SIG-M5 (cell line): ENCODE results near the gene APCDD1L.

Source experiments
- DNase-seq: peaks from one replicate; lab custom pipeline; 2025; lab: John Stamatoyannopoulos, UW

APCDD1L gene

DNA sequence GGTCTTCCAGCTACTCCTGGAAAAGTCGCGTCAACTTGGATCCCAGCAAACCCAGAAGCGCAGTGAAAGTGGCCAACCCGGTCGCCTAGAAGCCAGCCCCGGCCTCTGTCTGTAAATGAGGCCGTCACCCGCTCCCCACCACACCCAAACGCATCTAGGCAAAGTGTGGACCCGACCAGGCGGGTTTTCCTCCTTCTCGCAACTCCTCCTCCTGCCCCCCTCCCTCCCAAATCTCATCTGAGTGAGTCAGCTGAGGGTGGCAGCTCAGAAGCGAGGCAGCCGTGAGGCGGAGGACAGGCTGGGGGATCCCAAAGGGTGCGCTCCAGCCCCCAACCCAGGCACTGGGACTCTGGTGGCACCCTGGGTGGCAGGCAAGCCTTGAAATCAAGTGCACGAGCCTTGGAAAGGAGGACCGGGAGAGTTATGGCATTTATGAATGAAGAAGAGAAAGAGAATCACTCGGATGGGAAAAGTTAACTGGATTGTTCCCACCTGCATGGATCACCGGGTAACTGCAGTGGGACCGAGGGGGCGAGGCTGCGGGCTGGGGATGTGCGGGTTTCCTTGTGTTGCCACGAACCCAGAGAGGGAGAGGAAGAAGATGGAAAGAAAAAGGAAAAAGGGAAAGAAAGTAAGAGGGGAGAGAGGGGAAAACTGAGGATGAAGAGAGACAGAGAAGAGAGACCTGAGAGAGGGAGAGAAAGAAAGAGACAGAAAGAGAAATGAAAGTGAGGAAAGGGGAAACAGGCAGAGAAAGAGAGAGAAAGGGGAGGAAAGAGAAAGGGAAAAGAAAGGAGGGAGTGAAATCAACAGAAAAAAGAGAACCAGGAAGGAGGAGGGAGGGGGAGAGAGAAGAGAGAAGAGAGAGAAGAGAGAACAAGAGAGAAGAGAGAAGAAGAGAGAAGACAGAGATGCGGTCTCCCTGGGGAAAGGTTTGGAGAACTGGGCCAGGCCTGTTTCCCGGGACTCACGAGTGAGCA lies at the start of gene APCDD1L:
Gene APCDD1L (minus strand): TSS at position 167 of the 980 bp plus-strand sequence. CDS start 692 bp downstream, outside the sequence.
- DNase-seq = no peak

DNA sequence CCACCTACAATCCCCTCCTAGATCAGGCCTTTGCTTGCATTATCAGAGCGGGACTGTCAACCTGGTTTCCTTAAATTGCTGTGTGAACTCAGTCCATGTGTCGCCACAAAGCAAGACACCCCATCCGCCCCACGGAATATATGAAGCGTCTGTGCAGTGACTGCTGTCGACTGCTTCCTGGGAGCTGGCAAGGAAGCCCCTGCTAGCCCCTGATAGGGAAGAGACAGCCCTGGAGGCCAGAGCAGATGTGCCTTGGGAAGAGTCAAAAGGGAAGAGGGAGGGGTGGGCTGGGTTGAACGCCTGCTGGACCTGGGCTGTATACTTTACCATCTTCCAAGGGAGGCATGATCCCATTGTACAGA lies 44.1 kb upstream of the APCDD1L start:
- DNase-seq = no peak

DNA sequence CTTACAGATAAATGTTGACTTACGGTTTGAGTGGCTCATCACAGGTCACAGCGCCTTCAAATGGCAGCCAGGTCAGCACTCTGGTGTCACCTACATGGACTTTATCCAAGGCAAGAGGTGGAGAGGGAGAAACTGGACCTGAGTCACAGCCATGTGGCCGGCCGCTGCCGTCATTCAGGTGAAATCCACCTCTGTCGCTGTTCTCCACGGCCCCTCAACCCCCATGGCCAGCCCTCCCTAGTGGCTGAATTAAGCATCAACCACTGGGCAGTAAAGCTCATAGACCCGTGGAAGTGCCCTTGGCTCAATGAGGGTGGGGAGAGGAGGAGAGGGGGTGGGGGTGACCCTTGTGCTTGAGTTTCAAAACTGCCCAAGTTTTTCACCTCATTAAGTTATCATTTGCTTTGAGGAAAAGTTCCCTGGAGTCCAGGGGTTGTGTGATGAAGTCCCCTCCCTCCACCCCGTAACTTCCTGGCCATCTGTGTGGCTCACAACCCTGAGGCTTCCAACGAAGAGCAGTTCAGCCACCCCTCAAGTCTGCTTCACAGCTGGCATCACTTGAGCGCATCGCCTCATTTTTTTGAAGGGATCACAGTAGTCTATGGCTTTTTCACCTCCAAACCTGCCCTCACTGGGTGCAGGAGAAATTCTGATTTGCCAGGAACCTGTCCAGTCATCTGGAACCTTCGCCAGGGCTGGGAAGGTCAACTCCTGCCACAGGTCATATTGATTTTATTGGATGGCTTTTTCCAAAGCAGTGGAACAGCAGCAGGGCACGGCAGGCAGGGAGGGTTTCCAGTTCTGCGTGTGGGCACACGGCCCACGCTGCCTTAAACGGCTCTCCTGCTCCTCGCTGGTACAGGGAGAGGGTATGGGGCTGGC lies 43.5 kb upstream of the APCDD1L start:
- DNase-seq = no peak

DNA sequence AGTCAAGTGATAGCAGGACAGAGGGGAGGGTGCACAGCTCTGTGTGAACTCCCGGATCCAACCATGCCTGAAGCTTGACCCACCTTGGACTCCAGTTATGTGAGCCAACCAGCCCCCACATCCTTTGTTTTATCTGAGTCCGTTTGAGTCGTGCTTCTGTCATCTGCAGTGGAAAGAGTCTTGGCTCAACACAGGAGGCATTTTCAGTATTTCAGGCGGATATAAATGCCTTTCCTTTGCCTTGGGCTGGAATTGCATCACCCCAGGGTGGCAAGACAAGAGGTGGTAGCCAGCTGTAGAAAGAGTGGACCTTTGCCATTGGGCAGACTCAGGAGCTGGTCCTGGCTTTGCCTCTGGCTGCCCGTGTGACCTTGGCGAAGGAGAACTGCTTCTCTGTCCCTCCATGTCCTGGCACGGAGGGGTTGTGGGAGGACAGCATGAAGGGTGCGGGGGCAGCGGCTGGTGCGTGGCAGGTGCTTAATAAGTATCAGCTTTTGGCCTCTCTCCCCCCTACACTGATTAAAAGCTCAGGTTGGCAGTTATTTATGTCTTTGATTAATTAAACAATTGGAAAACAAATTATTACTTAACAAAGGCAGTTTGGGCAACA lies 42.6 kb upstream of the APCDD1L start:
- DNase-seq = no peak

DNA sequence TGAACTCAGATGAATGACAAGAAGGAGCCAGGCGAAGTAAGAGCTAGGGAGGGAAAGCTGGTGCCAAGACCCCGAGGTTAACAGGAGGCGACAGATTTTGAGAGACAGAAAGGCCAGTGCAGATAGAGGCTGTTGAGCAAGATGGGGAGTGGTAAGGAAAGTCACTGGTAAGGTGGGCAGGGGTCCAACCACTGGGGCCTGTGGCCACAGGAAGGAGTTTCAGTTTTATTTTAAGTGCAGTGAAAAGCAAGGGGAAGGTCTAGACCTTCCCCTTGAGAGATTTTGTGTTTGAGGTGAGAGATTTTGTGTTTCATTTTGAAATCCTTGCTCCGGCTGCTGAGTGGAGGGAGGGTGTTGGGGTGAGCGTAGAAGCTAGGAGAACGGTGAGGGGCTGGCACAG lies 41.8 kb upstream of the APCDD1L start:
- DNase-seq = no peak

DNA sequence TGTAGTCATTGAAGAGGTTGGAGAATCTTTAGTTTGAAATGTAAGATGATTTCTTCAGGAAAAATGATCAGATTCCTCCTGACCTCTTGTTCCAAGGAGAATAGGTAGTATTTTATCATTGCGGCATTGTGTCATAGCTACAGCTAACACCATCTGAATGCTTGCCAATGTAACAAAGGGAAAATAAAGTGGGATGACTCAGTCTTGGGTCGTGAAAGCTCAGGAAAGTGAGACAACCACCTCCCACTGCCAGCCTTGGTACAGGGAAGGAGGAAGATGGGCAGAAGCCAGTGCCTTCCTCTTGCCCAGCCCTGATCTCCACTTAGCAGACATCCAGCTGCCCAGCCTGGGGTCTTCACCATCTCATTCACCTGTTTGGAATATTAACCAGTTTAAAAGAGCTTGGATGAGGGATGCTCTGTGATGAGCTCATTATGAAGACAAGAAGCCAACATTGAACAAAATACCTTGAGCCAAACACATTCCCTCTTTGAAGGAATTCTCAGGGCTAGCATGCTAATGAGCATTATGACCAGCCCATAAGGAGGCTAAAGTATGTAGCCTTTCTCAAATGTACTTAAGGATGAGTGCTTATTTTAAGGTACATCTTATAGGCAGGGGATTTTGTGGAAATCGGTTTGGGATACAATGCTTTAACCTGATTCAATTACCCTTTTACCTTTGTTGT lies 40.0 kb upstream of the APCDD1L start:
- no peak for DNase-seq

DNA sequence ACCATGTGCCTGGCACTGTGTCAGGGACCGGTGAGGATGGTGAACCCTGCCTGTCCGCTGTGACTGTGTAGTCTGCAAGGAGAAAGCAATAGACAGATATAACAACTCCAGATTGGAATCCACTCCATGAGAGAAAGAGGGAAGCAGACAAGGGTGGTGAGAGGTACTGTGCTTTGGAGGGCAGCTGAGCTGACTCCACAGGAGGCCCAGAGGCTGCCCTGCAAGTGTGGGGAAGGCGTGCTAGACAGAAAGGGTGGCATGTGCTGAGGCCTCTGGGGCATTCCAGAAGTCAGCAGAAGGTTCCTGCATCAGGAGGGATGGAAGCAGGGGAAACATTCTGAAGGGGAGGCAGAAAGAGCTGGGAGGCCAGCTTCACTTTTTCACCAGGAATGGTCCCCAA lies 39.3 kb upstream of the APCDD1L start:
- DNase-seq = no peak

DNA sequence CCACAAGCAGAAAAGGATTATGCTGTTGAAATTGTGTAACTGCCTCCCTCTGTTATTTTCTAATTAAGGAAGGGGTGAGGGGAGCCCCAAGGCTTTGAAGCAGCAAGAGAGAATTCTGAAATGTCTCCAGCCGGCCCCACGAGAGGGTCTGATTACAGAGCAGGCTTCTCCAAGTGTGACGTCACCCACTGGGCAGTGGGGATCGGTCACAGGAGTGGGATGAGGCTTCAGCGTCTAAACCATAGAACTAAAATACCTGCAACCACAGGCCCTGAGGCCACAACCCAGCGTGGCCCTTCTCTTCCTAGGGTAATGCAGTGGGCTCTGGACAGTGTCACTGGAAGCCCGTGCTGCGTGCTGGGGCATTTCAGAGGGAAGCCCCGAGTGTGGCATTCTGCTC lies 38.6 kb upstream of the APCDD1L start:
- DNase-seq = no peak

DNA sequence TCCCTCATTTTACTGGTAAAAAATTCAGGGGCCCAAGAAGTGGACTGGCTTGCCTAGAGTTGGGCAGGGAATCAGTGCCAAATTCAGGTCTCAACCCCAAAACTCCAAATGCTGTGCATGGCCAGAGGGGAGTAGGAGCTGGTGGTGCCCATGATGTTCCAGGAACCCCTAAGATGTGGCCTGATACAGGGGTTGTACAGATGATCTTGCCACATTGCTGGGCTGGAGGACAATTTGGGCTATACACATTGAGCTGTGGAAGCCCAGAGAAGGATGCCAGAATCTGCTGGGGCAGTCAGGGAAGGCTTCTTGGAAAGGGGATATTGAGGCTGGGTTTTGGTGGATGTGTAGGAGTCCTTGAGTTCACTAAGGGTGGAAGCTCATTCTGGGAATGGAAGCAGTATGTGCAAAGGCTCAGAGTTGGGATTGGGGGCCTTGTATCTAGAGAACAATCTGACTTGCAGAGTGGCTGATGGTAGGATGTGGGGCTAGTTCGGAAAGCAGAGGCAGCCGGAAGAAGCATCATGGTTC lies 38.0 kb upstream of the APCDD1L start:
- DNase-seq = no peak

DNA sequence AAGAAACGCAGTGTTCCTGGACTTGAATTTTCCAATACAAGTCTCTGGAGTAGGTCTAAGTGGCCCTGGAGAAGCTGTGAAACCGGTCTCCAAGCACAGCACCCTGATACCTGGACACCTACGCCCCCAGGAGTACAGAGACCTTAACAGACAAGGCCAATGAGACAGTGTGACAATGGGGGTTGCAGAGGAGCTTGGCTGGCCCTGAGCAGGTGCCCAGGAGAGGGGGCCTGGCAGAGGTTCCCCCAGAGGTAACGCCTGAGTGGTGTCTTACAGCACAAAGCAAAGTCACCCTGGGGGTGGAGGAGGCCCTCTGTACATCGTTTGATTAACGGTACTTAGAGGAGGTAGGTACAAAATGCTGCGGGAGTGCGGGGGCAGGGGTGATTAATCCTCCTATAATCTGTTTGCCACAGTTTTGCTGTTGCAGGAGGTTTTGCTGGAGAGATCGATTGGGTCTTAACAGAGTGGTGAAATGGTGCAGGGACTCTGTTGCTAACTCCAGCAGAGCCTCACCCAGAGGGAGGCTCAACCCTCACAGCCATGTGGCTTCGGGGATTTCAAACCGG lies 37.3 kb upstream of the APCDD1L start:
- no peak for DNase-seq

DNA sequence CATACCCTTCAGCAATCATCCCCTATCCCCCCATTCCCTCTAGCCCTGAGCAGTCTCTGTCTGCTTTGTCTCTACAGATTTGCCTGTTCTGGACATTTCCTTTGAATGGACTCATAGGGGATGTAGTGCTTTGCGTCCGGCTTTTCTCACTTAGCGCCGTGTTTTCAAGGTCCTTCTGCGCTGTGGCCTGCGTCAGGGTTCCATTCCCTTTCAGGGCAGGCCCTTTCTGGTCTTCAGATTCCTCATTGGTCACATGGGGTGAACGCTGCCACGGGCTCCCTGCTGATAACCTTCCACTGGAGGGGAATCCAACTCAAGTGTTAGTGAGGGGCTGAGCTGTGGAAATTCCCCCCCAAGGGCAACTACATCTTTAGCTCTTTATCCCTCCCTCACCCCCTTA lies 36.4 kb upstream of the APCDD1L start:
- DNase-seq = no peak

DNA sequence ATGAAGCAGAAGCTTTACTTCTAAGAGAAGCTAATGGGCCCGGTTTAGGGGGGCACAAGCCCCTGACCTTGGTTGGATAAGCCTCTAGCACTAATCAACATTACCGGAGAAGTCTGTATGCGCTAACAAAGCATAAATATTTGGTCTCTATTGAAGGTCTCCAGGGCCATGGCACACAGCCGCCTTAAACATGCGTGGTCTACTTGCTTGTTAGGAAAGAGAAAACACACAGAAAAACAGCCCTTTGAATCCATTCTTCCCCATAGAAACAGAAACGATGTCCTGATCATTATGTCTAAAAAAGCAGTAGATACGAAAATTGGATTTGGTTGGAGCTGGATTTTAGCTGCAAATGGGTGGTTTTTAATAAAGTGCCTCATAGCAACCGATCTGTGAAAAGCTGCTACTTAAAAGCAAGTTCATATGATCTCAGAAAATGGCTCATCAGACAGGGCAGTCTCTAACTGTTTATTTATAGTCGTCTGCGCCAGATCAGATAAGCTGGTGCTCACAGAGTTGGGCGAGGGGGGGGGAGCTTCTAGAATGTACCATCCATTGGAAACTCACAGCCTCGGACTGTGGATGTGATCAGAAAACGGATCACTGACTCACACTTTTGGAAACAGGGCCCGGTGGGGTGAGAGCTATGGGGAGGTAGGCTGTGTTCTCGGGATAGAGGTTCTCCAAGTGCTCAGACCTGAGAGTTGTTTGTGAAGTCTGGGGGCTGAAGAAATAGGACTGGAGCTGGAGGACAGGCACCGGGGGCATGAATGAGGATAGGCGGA lies 35.3 kb upstream of the APCDD1L start:
- DNase-seq = no peak

DNA sequence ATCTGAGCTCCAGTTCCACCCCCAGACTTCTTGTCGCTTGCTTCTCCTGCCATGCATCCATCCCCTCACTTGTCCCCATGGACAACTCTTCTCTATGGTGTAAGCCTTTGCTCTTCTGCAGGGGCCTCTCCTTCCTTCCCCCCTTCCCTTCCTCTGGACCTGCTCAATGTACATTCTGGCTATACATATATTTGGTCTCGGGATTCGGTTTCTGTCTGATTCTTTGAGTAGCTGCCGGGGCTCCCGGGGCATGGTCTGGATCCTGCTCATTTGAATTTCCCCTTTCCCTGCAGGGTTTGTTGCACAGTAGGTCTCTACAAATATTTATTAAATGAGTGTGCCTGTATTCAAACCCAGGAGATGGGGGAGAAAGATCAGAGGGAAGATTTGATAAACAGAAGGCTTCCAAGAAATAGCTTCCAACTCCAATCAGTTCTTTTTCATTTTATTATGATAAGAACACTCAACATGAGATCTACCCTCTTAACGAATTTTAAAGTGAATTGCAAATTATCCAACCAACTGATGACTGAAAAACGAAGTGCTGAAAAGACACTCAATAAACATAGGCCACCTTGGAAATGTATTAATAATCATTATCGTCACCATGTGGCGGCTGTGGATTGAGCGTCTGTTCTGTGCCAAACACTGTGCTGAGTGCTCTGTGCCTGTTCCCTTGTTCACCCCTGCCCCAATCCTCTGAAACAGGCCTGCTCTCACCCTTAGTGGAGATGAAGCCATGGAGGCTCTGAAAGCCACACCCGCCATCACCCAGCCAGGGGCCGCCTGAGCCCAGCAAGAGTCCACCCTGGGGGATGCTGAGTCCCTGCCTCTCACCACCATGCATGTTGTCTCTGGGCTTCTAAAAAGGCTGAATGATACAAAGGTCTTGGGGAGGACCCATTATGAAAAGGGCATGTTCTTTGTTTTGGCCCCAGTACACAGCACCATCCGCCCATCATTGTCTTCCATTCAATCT lies 34.3 kb upstream of the APCDD1L start:
- no peak for DNase-seq

DNA sequence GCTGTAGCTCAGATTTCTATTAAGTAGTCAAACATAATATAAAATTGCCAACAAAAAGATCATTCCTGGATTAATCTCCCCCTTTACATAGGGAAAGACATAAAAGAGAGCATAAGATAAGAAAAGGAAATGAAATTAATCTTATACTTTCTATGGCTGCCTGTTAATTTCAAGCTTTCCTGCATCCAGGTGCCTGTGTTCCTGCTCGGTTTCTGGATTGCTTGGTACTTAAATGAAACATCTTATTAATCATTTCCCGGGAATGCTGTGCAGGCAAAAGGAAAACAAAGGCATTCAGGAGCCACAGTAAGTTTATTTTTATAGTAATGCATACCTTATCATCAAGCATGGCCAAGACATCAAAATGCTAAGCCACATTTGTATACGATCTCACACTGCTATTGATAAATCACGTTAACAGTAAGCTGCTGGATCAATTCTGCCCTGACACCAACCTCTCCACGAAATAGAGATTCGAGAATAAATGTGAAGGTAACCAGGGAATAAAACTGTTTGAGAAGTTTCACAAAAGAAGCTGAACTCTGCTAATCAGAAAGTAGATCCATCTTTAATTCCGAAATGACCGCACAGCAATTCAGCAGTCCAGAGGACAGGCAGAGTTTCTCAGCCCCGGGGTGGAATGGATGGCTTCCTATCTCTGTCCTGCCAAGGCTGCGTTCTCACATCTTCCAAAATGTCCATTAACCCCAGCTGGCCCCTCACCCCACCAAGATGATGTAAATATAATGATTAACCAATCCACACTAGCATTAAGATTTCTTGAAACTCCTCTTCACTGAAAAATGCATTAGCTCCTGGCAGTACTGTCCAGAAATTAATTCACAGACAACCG lies 32.6 kb upstream of the APCDD1L start:
- DNase-seq = no peak

DNA sequence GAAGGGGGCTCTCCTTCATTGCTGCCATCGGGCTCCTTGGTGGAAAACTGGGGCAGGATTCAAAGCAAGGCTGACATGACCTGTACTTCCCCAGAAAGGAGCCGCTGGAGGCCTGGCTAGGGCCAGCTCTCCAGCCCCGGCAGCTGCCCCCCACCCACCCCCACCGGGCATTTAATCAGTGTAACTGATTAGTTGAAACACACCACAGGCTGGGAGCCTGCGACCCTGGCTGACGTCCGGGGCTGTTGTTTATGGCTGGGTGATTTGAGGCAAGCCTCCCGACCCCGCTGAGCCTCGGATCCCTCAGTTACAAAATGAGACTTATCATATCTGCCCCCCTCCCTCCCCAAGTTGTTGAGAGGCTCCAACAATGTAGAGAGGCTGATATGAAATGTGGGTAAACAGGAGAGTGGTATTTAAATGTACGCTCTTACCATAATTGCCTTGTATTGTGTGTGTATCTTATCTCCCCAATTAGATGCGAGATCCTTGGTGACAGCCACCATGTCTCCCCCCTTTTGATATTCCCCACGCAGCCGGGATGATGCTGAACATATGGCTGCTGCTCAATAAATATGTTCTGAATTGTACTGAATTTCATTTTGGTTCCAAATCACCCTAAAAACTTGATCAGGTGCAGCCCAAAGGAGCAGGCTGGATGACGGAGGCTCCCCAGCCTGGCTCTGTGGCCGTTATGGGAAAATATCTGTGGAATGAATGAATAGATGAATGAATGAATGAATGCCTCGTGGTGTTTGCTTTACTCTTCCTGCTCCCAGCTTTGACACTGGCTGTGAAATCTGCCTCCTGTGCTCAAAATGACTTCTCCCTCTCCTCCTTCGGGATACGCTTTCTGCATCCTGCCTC lies 31.8 kb upstream of the APCDD1L start:
- DNase-seq = no peak

DNA sequence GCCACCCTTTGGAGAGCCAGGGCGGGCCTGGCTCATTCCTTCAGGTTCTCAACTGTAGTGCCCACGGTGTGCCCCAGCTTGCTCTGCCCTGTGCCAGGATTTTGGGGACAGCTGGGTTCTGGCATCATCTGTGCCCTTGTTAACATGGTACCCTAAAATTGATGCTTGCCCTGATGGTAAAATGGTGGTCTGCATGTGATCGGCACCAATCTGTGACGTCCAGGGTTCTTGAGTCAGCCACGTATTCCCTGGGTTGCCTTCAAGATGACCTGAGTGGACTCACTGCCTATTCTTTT lies 31.2 kb upstream of the APCDD1L start:
- no peak for DNase-seq

DNA sequence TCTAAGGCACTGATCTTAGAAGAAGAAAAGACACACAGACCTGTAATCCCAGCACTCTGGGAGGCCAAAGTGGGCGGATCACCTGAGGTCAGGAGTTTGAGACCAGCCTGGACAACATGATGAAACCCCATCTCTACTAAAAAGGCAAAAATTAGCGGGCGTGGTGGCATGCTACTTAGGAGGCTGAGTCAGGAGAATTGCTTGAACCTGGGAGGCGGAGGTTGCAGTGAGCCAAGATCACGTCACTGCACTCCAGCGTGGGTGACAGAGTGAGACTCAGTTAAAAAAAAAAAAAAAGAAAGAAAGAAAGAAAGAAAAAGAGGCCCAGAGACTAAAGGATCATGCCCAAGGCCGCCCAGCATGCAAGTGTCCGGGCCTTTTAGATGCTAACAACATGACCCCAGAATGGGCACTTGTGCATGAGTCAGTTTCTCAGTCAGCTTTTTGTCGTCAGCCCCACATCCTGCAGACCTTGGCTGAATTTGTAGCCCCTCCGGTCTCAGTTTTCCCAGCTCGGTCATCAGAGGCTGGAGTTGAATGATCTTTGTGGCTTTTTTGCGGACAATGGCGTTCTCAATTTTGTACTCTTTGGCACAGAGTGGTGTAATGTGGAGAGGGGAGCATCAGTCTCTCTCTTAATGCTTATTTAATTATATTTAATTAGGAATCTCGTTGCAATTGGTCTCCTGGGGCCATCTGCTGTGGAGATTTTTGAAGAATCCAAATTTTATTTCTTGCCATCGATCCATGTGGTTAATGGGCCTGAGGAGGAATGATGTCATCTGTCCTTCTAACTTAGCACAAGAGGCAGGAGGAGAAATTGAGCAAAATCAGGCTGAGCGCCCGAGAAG lies 30.6 kb upstream of the APCDD1L start:
- DNase-seq = no peak
